Fibroblast of villous mesenchyme (primary cell): ENCODE data around the gene DTL. TPM values are rescaled to one million over a fixed set of nuclear protein-coding genes. Genes with fewer than 3 reads are reported as not detected.

ENCODE experiments used
- DNase-seq: peaks from one replicate; pipeline ENCODE4 v3.0.0-alpha.2; 2010; ENCODE audit warnings: low read depth
- H3K4me3 ChIP-seq: 2 replicates; pipeline ENCODE4 v1.5.1; 2011; ENCODE audit warnings: low read depth, mild to moderate bottlenecking, low read length
- CTCF ChIP-seq: IDR thresholded peaks from 2 replicates; pipeline ENCODE4 v1.5.1; 2012; ENCODE audit warnings: low read depth, mild to moderate bottlenecking, low read length; ENCODE audit not compliant: insufficient read depth
- total RNA-seq: library from RNA; depleted of rRNA; stranded (reverse); fragments of >200 nt; gene quantifications from 2 replicates; pipeline ENCODE4 v1.2.3, GENCODE V29; 2012

The DTL gene
- total RNA-seq, 1 donor = 16.0 TPM

- DNase-seq = no peak
- no peak overlapping the region for H3K4me3 ChIP-seq
- TF ChIP-seq CTCF = no peak
Measured at GRCh38 chr1:212091438-212092121, 56.0 kb downstream of the DTL start.

GRCh38 chr1:212097360-212097759 is 61.8 kb downstream of the DTL start:
- H3K4me3 ChIP-seq = no peak overlapping the region
- no peak for DNase-seq
- no peak for TF ChIP-seq CTCF

DNA sequence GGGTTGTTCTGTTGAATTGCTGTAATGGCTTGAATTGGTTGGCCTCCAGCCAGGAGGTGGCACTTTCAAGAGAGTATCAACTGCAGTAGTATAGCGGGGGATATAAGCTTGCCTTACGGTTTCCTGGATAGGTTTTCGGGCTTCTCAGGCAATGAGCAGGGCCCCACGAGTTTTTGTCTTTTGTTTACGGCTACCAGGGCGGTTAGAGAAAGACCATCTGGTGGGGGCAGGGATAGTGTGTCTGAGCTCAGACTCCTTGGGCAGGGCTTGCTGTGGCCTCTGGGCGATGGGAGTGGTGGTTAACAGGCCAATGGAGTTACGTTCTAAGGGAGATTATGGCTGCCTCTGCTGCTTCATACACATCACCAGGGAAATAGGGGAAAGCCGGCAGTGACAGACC is 62.8 kb downstream of the DTL start:
- H3K4me3 ChIP-seq = no peak overlapping the region
- DNase-seq = peak; percentile 23
- no peak for TF ChIP-seq CTCF

- DNase-seq = no peak
- no peak overlapping the region for H3K4me3 ChIP-seq
- no peak for TF ChIP-seq CTCF
Measured at GRCh38 chr1:212098771-212099170, 63.2 kb downstream of the DTL start.

DNA sequence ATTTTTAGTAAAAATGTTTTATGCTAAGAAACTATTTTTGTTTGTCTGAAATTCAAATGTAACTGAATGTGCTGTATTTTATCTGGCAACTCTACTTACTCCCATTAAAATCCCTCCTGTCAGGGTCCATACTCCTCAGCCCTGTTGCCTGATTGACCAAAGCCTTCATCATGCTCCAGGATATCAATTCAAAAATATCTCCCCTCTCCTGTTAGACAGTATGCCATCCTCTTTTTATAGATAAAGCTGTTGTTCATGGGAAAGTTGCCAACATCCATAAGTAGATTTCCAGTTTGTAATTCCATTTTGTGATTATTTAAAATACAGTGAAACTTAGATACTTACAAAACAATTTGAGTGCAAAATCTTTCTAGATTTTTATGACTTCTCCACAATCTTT is 65.7 kb downstream of the DTL start:
- TF ChIP-seq CTCF = no peak
- DNase-seq = no peak

DNA sequence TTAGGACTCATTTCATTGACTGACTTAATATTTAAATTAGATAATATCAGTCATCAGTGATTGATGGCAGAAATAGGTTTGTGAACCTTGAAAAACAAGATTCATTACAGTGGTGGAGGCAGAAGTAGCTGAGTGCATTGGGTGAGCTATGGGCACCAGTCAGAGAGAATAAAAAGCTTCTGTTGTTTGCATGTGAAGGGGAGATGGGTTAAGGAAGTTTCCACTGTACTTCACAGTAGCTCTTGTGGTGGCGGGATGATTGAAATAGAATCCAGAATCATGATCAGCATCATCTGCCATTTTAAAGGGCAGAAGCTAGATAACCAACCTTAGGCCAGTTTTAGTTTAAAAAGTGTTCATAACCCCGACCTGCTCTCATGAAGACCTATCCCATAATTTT is 66.2 kb downstream of the DTL start:
- no peak for DNase-seq
- H3K4me3 ChIP-seq = no peak overlapping the region
- TF ChIP-seq CTCF = no peak

More for the DNA sequence above, 65.7 kb downstream of the DTL start:
- H3K4me3 ChIP-seq = no peak overlapping the region

- no peak for TF ChIP-seq CTCF
- no peak overlapping the region for H3K4me3 ChIP-seq
- DNase-seq = peak; percentile 22
Measured at GRCh38 chr1:212104586-212105325, 69.2 kb downstream of the DTL start.
